H9 (cell line): Measurements from ENCODE around the gene TNIK. TPM values are rescaled to one million over a fixed set of nuclear protein-coding genes. Genes with fewer than 3 reads are reported as not detected.

Experiments used
- DNase-seq: peaks from one replicate; pipeline ENCODE4 v3.0.0-alpha.2; 2017
- H2AFZ ChIP-seq: one replicate; pipeline ENCODE4 v1.6.1; 2013; ENCODE audit warnings: mild to moderate bottlenecking, low read length, control low read depth, moderate library complexity
- H2AK5ac ChIP-seq: 2 replicates; pipeline ENCODE4 v1.6.1; 2013; ENCODE audit warnings: low read length, control low read depth, mixed read lengths; ENCODE audit not compliant: insufficient read length
- H2BK120ac ChIP-seq: one replicate; pipeline ENCODE4 v1.6.1; 2013; ENCODE audit warnings: low read depth, mild to moderate bottlenecking, low read length, control low read depth, inconsistent platforms; ENCODE audit not compliant: poor library complexity, severe bottlenecking
- H2BK12ac ChIP-seq: 2 replicates; pipeline ENCODE4 v1.6.1; 2013; ENCODE audit warnings: low read length, control low read depth, mixed read lengths, low read depth; ENCODE audit not compliant: insufficient read length
- H2BK15ac ChIP-seq: 2 replicates; pipeline ENCODE4 v1.6.1; 2013; ENCODE audit warnings: low read depth, low read length, control low read depth
- H2BK20ac ChIP-seq: one replicate; pipeline ENCODE4 v1.6.1; 2013; ENCODE audit warnings: low read depth, mild to moderate bottlenecking, low read length, control low read depth, inconsistent platforms; ENCODE audit not compliant: poor library complexity, severe bottlenecking
- H2BK5ac ChIP-seq: 2 replicates; pipeline ENCODE4 v1.6.1; 2013; ENCODE audit warnings: low read length, control low read depth, mixed read lengths; ENCODE audit not compliant: insufficient read length
- H3K14ac ChIP-seq: 2 replicates; pipeline ENCODE4 v1.6.1; 2013; ENCODE audit warnings: low read length, control low read depth; ENCODE audit not compliant: insufficient read depth
- H3K18ac ChIP-seq: 2 replicates; pipeline ENCODE4 v1.6.1; 2013; ENCODE audit warnings: low read depth, mild to moderate bottlenecking, mixed read lengths, low read length, control low read depth; ENCODE audit not compliant: insufficient read length
- H3K23ac ChIP-seq: 2 replicates; pipeline ENCODE4 v1.6.1; 2013; ENCODE audit warnings: low read length, control low read depth, mixed read lengths, low read depth; ENCODE audit not compliant: insufficient read length
- H3K23me2 ChIP-seq: 2 replicates; pipeline ENCODE4 v1.6.1; 2013; ENCODE audit warnings: low read depth, mild to moderate bottlenecking, mixed read lengths, low read length, control low read depth; ENCODE audit not compliant: insufficient read length, poor library complexity, severe bottlenecking
- H3K27ac ChIP-seq: 2 replicates; pipeline ENCODE4 v1.5.1; 2013; ENCODE audit warnings: low read length, control low read depth, mixed read lengths, low read depth; ENCODE audit not compliant: insufficient read length
- H3K27me3 ChIP-seq: 2 replicates; pipeline ENCODE4 v1.6.1; 2013; ENCODE audit warnings: low read length, control low read depth, inconsistent platforms; ENCODE audit not compliant: insufficient read depth
- H3K4ac ChIP-seq: 2 replicates; pipeline ENCODE4 v1.6.1; 2013; ENCODE audit warnings: low read depth, mild to moderate bottlenecking, control low read depth, inconsistent platforms, low read length, moderate library complexity
- H3K4me1 ChIP-seq: 2 replicates; pipeline ENCODE4 v1.6.1; 2013; ENCODE audit warnings: low read length, control low read depth, inconsistent platforms; ENCODE audit not compliant: insufficient read depth
- H3K4me2 ChIP-seq: 2 replicates; pipeline ENCODE4 v1.6.1; 2013; ENCODE audit warnings: low read length, control low read depth, mixed read lengths; ENCODE audit not compliant: insufficient read length, insufficient read depth
- H3K56ac ChIP-seq: 2 replicates; pipeline ENCODE4 v1.6.1; 2013; ENCODE audit warnings: low read depth, mild to moderate bottlenecking, mixed read lengths, low read length, control low read depth; ENCODE audit not compliant: insufficient read length
- H3K79me1 ChIP-seq: 2 replicates; pipeline ENCODE4 v1.6.1; 2013; ENCODE audit warnings: low read depth, mild to moderate bottlenecking, moderate library complexity, low read length, control low read depth, inconsistent platforms; ENCODE audit not compliant: insufficient read depth, poor library complexity, severe bottlenecking
- H3K79me2 ChIP-seq: 2 replicates; pipeline ENCODE4 v1.6.1; 2013; ENCODE audit warnings: low read length, control low read depth, inconsistent platforms; ENCODE audit not compliant: insufficient read depth
- H3K9ac ChIP-seq: 2 replicates; pipeline ENCODE4 v1.6.1; 2013; ENCODE audit warnings: low read length, control low read depth, mixed read lengths; ENCODE audit not compliant: insufficient read length; ENCODE audit errors: extremely low read depth
- H3K9me3 ChIP-seq: one replicate; pipeline ENCODE4 v1.6.1; 2013; ENCODE audit warnings: low read depth, low read length, inconsistent platforms; ENCODE audit not compliant: control insufficient read depth
- H3T11ph ChIP-seq: one replicate; pipeline ENCODE4 v1.6.1; 2013; ENCODE audit warnings: mild to moderate bottlenecking, low read length, control low read depth, inconsistent platforms
- H4K20me1 ChIP-seq: one replicate; pipeline ENCODE4 v1.6.1; 2013; ENCODE audit not compliant: control insufficient read depth, insufficient read length, insufficient read depth
- H4K5ac ChIP-seq: 2 replicates; pipeline ENCODE4 v1.6.1; 2013; ENCODE audit warnings: low read depth, mild to moderate bottlenecking, mixed read lengths, low read length, control low read depth; ENCODE audit not compliant: insufficient read length
- H4K8ac ChIP-seq: replicated peaks from 2 replicates; pipeline ENCODE4 v1.6.1; 2013; ENCODE audit warnings: low read length, control low read depth, mixed read lengths, low read depth; ENCODE audit not compliant: insufficient read length
- H4K91ac ChIP-seq: 2 replicates; pipeline ENCODE4 v1.6.1; 2013; ENCODE audit warnings: low read depth, mild to moderate bottlenecking, moderate library complexity, mixed read lengths, low read length, control low read depth; ENCODE audit not compliant: insufficient read length
- H3K27ac Mint-ChIP-seq, 3 experiments: 2 replicates in 2 of 3; 3 replicates in 1 of 3; pipeline ENCODE4 v1.8.0; 2020 to 2021; ENCODE audit warnings: mixed read lengths in 3 of 3, mild to moderate bottlenecking in 1 of 3, moderate library complexity in 1 of 3
- H3K27me3 Mint-ChIP-seq: 2 replicates; pipeline ENCODE4 v1.8.0; 2021; ENCODE audit warnings: low read depth, mild to moderate bottlenecking, moderate library complexity, mixed read lengths
- H3K36me3 Mint-ChIP-seq, 3 experiments: 2 replicates in 2 of 3; 3 replicates in 1 of 3; pipeline ENCODE4 v1.8.0; 2020 to 2021; ENCODE audit warnings: low read depth in 3 of 3, mixed read lengths in 3 of 3; ENCODE audit not compliant: insufficient read depth in 1 of 3
- H3K4me1 Mint-ChIP-seq, 2 experiments: 2 replicates each; pipeline ENCODE4 v1.8.0; 2020; ENCODE audit warnings: mixed read lengths in 2 of 2
- H3K4me3 Mint-ChIP-seq, 2 experiments: 2 replicates in 1 of 2; 3 replicates in 1 of 2; pipeline ENCODE4 v1.8.0; 2020 to 2021; ENCODE audit warnings: mild to moderate bottlenecking in 2 of 2, mixed read lengths in 2 of 2, moderate library complexity in 1 of 2
- H3K9me3 Mint-ChIP-seq, 2 experiments: 2 replicates in 1 of 2; 3 replicates in 1 of 2; pipeline ENCODE4 v1.8.0; 2020; ENCODE audit warnings: mild to moderate bottlenecking in 2 of 2, mixed read lengths in 2 of 2, moderate library complexity in 1 of 2
- WGBS: extraction: QIAGEN DNeasy Blood & Tissue Kit; methylation state at CpG from one replicate; pipeline ENCODE4 v1.1.7; 2013; ENCODE audit warnings: missing lambda C conversion rate, low lambda C conversion rate, mixed read lengths; ENCODE audit not compliant: insufficient read length; ENCODE audit errors: extremely low coverage; 5-methylcytosine and 5-hydroxymethylcytosine counted together
- total RNA-seq: library from RNA; stranded (reverse); gene quantifications from 2 replicates; pipeline ENCODE4 v1.2.1, GENCODE V29; 2021
- TF ChIP-seq, protein P1 (sequence below): fragments of 200-600 bp; sonication (generic); conservative IDR thresholded peaks from 3 replicates; pipeline ENCODE4 v1.8.0; 2021; ENCODE audit warnings: antibody characterized with exemption, mild to moderate bottlenecking

TNIK gene
- total RNA-seq, 1 experiment from 2014 or later = 15.9 TPM

DNA sequence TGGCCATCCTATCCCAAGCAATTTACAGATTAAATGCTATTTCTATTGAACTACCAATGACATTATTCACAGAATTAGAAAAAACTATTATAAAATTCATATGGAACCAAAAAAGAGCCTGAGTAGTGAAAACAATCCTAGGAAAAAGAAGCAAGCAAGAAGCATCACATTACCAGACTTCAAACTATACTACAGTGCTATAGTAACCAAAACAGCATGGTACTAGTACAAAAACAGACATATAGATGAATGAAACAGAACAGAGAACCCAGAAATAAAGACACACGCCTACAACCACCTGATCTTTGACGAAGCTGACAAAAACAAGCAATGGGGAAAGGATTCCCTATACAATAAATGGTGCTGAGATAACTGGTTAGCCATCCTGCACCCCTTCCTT lies 152.2 kb downstream of the TNIK start:
- peaks cover 2% of the 10 kb centered on the region; the same call in 1 of the 2 replicates for H3K4me1 ChIP-seq
- no peak overlapping the region for H2BK120ac ChIP-seq
- no peak overlapping the region for H3K9ac ChIP-seq
- no peak overlapping the region for H3T11ph ChIP-seq
- TF ChIP-seq, protein P1, sequence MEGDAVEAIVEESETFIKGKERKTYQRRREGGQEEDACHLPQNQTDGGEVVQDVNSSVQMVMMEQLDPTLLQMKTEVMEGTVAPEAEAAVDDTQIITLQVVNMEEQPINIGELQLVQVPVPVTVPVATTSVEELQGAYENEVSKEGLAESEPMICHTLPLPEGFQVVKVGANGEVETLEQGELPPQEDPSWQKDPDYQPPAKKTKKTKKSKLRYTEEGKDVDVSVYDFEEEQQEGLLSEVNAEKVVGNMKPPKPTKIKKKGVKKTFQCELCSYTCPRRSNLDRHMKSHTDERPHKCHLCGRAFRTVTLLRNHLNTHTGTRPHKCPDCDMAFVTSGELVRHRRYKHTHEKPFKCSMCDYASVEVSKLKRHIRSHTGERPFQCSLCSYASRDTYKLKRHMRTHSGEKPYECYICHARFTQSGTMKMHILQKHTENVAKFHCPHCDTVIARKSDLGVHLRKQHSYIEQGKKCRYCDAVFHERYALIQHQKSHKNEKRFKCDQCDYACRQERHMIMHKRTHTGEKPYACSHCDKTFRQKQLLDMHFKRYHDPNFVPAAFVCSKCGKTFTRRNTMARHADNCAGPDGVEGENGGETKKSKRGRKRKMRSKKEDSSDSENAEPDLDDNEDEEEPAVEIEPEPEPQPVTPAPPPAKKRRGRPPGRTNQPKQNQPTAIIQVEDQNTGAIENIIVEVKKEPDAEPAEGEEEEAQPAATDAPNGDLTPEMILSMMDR = no peak
- no peak overlapping the region for H4K5ac ChIP-seq
- no peaks in the 10 kb centered on the region for H3K79me1 ChIP-seq
- no peak overlapping the region for H3K14ac ChIP-seq
- H3K23me2 ChIP-seq = no peaks in the 10 kb centered on the region
- no peak for DNase-seq
- no peak overlapping the region for H3K4me2 ChIP-seq
- H2AFZ ChIP-seq = no peak overlapping the region
- H3K56ac ChIP-seq = no peak overlapping the region
- H2BK20ac ChIP-seq = no peak overlapping the region
- Mint-ChIP-seq H3K36me3 (peaks cover 0 to 10% (median 4%) of the 10 kb centered on the region in 3 experiments; a peak in 3 of 7 replicates), H3K4me3 (no peak overlapping the region), H3K27me3 (no peaks in the 10 kb centered on the region), H3K4me1 (peaks cover 22 to 32% of the 10 kb centered on the region in 2 experiments), H3K27ac (no peak overlapping the region), H3K9me3 (peaks cover 5 to 6% of the 10 kb centered on the region in 2 experiments; a peak in 3 of 5 replicates)
- H3K27ac ChIP-seq = no peak overlapping the region
- H2AK5ac ChIP-seq = no peak overlapping the region
- no peak overlapping the region for H2BK5ac ChIP-seq
- H2BK12ac ChIP-seq = no peak overlapping the region
- H3K79me2 ChIP-seq = peaks cover 2% of the 10 kb centered on the region; the same call in 1 of the 2 replicates
- H4K91ac ChIP-seq = no peak overlapping the region
- no peak overlapping the region for H3K4ac ChIP-seq
- H3K9me3 ChIP-seq = no peaks in the 10 kb centered on the region
- no peaks in the 10 kb centered on the region for H4K20me1 ChIP-seq
- H4K8ac ChIP-seq = no peak overlapping the region
- no peak overlapping the region for H3K18ac ChIP-seq
- H3K23ac ChIP-seq = no peak overlapping the region
- no CpG with 5 or more reads among the region's 2 CpGs for WGBS
- H3K27me3 ChIP-seq = no peaks in the 10 kb centered on the region
- H2BK15ac ChIP-seq = no peak overlapping the region
